Osteocyte (in vitro differentiated cells): ENCODE measurements around the gene SNPH. TPM values are rescaled to one million over a fixed set of nuclear protein-coding genes. Genes with fewer than 3 reads are reported as not detected.

Source experiments
- DNase-seq: peaks from one replicate; pipeline ENCODE4 v3.0.0; 2021; ENCODE audit warnings: mixed read lengths; ENCODE audit not compliant: unreplicated experiment; ENCODE audit errors: extremely low spot score
- H3K27ac Mint-ChIP-seq: one replicate; pipeline ENCODE4 v1.8.0; 2021; ENCODE audit warnings: mild to moderate bottlenecking, mixed read lengths; ENCODE audit not compliant: unreplicated experiment
- H3K27me3 Mint-ChIP-seq: one replicate; pipeline ENCODE4 v1.8.0; 2021; ENCODE audit warnings: mixed read lengths; ENCODE audit not compliant: unreplicated experiment
- H3K36me3 Mint-ChIP-seq: one replicate; pipeline ENCODE4 v1.8.0; 2021; ENCODE audit warnings: mixed read lengths; ENCODE audit not compliant: unreplicated experiment
- H3K4me1 Mint-ChIP-seq: one replicate; pipeline ENCODE4 v1.8.0; 2021; ENCODE audit warnings: mixed read lengths; ENCODE audit not compliant: unreplicated experiment
- H3K4me3 Mint-ChIP-seq: one replicate; pipeline ENCODE4 v1.8.0; 2021; ENCODE audit warnings: mild to moderate bottlenecking, moderate library complexity, mixed read lengths; ENCODE audit not compliant: unreplicated experiment
- H3K9me3 Mint-ChIP-seq: one replicate; pipeline ENCODE4 v1.8.0; 2021; ENCODE audit warnings: mixed read lengths; ENCODE audit not compliant: unreplicated experiment
- CTCF ChIP-seq: fragments of 200-600 bp; sonication (generic); IDR thresholded peaks from 2 replicates; pipeline ENCODE4 v1.5.0; 2021; ENCODE audit warnings: antibody characterized with exemption, mild to moderate bottlenecking, moderate library complexity
- total RNA-seq: library from RNA; stranded (reverse); gene quantifications from 2 replicates; pipeline ENCODE4 v1.2.1, GENCODE V29; 2021

The SNPH gene
- total RNA-seq, 1 donor from 2014 or later = 8.9 TPM

DNA sequence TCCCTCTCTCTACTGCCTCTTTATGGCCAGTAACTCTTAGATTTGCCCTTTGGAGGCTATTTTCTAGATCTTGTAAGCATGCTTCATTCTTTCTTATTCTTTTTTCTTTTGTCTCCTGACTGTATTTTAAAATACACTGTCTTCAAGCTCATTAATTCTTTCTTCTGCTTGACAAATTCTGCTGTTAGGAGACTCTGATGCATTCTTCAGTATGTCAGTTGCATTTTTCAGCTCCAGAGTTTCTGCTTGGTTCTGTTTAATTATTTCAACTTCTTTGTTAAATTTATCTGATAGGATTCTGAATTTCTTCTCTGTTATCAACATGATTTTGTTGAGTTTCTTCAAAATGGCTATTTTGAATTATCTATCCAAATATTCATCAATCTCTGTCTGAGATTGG lies 87.9 kb downstream of the SNPH start:
- H3K4me1 Mint-ChIP-seq = peaks cover 3% of the 10 kb centered on the region
- H3K27me3 Mint-ChIP-seq = no peaks in the 10 kb centered on the region
- peaks cover 27% of the 10 kb centered on the region for H3K9me3 Mint-ChIP-seq
- no peak overlapping the region for H3K27ac Mint-ChIP-seq
- no peak for DNase-seq
- H3K4me3 Mint-ChIP-seq = no peak overlapping the region
- no peak for TF ChIP-seq CTCF
- H3K36me3 Mint-ChIP-seq = peaks cover 63% of the 10 kb centered on the region

DNA sequence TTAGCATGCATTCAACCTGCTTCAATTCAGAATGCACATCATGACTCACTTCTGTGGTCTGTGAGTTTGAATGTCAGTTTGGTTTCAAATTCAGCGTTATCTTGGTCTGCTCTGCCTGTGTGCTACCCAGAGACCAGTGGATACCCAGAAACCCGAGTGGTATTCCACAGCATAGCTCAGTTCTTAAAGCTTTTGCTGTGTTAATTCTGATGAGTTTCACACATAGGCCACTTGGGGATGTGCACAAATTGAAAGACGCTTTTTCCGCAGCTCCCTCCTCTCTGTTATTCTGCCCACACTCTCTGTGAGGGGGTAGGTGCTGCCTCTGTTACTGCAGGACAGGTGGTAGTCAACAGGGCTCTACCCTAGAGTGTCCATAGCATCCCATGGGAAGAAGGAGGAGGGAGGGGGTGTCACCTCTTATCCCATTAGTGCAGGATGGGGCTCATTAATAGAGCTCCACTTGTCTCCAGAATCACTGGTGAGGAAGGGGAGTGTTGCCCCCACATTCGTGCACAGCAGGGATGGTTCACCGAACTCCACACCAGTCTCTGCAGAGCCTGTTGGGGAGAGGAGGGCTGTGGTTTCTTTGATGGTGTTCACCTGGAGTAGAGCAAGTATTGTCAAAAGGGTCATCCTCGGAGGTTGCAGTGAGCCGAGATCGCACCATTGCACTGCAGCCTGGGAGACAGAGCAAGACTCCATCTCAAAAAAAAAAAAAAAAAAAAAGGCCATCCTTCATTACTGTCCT lies 92.0 kb downstream of the SNPH start:
- Mint-ChIP-seq H3K4me1 (no peaks in the 10 kb centered on the region), H3K36me3 (peaks cover 55% of the 10 kb centered on the region), H3K27ac (no peak overlapping the region), H3K9me3 (peaks cover 11% of the 10 kb centered on the region), H3K4me3 (no peak overlapping the region), H3K27me3 (no peaks in the 10 kb centered on the region)
- TF ChIP-seq CTCF = no peak
- no peak for DNase-seq

Other genes starting within 250 kb of the SNPH start
- 129 and 144 TPM in 2 replicates for gene PSMF1, start 147.7 kb upstream of the SNPH start, total RNA-seq
- not detected in 2 replicates for gene TMEM74B, start 81.3 kb upstream of the SNPH start, total RNA-seq
- gene C20orf202, start 62.8 kb upstream of the SNPH start, total RNA-seq = not detected in 2 replicates
- not detected in 2 replicates for gene RAD21L1, start 40.2 kb upstream of the SNPH start, total RNA-seq
- 0.97 and 1.6 TPM in 2 replicates for gene SDCBP2, start 62.8 kb downstream of the SNPH start, total RNA-seq
- gene FKBP1A, start 126.8 kb downstream of the SNPH start, total RNA-seq = 180 and 187 TPM in 2 replicates
- gene NSFL1C, start 200.6 kb downstream of the SNPH start, total RNA-seq = 74.6 and 80.1 TPM in 2 replicates
- gene SIRPB2, start 225.1 kb downstream of the SNPH start, total RNA-seq = not detected in 2 replicates